ENCODE measurements around the gene KIAA0825.

KIAA0825 gene

GRCh38 chr5:94433397-94434163 is 184.8 kb downstream of the KIAA0825 start:
- no peak for DNase-seq

GRCh38 chr5:94432499-94432898 is 185.9 kb downstream of the KIAA0825 start:
- DNase-seq: no peak

- no peak for DNase-seq
These were observed 186.7 kb downstream of the KIAA0825 start for GRCh38 chr5:94431696-94432095.

- DNase-seq: no peak
These were observed 188.8 kb downstream of the KIAA0825 start for GRCh38 chr5:94429566-94429965.

- DNase-seq: no peak
These were observed 193.0 kb downstream of the KIAA0825 start for GRCh38 chr5:94425396-94425795.

GRCh38 chr5:94423411-94423810 is 195.0 kb downstream of the KIAA0825 start:
- DNase-seq: no peak

- no peak for DNase-seq
These were observed 195.6 kb downstream of the KIAA0825 start for GRCh38 chr5:94422812-94423211.

- DNase-seq: no peak
These were observed 197.5 kb downstream of the KIAA0825 start for GRCh38 chr5:94420885-94421284.

- DNase-seq: no peak
These were observed 202.6 kb downstream of the KIAA0825 start for GRCh38 chr5:94415798-94416197.

- DNase-seq: no peak
These were observed 209.0 kb downstream of the KIAA0825 start for GRCh38 chr5:94409440-94409839.

- DNase-seq: no peak
These were observed 211.4 kb downstream of the KIAA0825 start for GRCh38 chr5:94407023-94407422.

GRCh38 chr5:94403483-94403882 is 214.9 kb downstream of the KIAA0825 start:
- no peak for DNase-seq

- DNase-seq: no peak
These were observed 216.3 kb downstream of the KIAA0825 start for GRCh38 chr5:94402096-94402495.

- DNase-seq: no peak
These were observed 220.9 kb downstream of the KIAA0825 start for GRCh38 chr5:94397508-94397907.

GRCh38 chr5:94396687-94397086 is 221.7 kb downstream of the KIAA0825 start:
- no peak for DNase-seq

- DNase-seq: no peak
These were observed 222.9 kb downstream of the KIAA0825 start for GRCh38 chr5:94395468-94395867.

- no peak for DNase-seq
These were observed 226.4 kb downstream of the KIAA0825 start for GRCh38 chr5:94391996-94392395.

- no peak for DNase-seq
These were observed 228.9 kb downstream of the KIAA0825 start for GRCh38 chr5:94389515-94389899.

- DNase-seq: no peak
These were observed 229.5 kb downstream of the KIAA0825 start for GRCh38 chr5:94388773-94389514.

GRCh38 chr5:94385767-94386166 is 232.6 kb downstream of the KIAA0825 start:
- DNase-seq: no peak

- DNase-seq: no peak
These were observed 240.3 kb downstream of the KIAA0825 start for GRCh38 chr5:94378062-94378461.

GRCh38 chr5:94376672-94377345 is 241.6 kb downstream of the KIAA0825 start:
- no peak for DNase-seq

- no peak for DNase-seq
These were observed 242.6 kb downstream of the KIAA0825 start for GRCh38 chr5:94375801-94376200.

GRCh38 chr5:94374336-94374735 is 244.1 kb downstream of the KIAA0825 start:
- DNase-seq: no peak
